ENCODE data around the gene AQP2.

The AQP2 gene

DNA sequence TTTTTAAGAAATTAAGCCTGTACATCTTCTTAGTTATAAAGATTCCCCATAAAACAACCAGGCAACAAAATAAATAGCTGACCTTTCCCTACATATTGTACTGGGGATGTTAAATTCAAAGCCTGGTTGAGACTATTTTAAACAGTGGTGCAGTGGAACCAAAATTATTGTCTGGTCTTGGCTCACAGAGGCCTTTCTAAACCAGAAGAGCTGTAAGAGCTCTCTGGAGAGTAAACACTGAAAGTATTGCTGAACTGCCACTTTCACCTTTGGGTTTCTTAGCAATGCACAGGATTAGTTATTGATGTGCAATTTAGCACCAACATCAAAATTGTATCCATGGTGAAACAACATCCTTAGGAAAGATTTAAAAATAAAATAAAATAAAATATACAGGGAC is 54.2 kb downstream of the AQP2 start:
- no peak for DNase-seq

DNA sequence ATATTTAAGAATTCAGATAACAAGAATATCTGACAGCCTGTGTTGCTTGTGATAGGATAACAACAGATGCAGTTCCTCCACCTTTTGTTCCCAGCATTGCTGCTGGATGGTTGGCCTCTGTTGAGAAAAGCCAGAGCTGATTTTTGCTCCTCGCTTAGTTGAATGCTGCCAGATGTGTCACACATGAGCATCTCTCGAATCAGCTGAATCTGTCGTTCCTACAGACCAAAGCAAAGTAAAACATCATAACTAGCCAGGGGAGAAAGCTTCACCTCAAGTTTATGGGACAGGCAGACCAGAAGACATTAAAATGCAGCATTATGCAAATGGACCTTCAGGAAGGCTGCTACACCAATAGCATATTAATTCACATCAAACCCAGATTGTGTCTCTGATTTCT is 54.6 kb downstream of the AQP2 start:
- DNase-seq = no peak

DNA sequence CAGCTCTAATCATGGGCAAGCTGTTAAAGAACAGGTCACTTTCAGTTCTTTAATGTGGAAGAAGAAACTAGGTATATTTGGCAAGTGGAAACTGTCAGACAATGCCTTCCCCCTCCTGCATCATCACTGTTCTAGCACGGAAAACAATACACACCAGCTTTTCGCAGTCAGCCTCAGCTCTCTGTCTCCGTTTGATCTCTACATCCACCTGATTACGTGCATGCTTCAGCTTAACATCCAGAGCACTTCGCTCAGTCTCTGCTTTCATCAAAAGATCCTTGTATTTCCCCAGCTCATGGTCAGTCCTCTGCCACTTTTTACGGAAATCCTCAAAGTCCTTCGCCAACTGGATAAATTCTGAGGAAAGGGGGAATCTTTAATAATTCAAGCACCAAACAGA is 55.7 kb downstream of the AQP2 start:
- DNase-seq = no peak

DNA sequence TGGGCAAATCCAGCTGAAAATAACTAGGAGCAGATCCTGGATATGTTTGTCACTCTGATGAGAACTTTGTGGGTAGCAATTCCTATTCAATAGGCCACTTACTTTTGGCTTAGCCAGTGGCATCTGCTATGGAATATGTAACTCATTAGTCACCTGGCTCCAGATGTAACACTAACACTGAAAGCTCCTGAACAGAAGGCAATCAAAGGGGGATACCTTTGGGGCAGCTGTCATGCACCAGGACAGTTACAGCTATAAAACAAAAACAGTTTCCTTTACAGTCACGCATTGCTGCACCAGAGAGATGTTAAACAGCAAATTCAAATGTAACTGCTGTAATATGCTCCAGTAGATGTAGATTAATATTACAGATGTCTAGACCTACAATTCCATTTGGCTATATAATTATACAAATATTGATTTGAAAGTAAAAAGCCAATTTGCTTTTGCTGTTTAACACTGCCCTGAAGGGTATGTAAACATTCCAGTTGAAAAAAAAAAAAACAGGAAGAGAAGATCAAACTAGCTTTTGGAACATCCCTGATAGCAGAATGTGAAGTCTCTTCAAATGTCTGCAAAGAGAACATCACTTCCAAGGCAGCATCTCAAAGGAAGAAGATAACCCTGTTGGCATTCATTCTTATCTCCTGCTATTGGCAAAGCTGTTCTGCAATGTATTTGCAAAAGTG is 56.4 kb downstream of the AQP2 start:
- DNase-seq = no peak
